Panc1 (cell line): ENCODE measurements around the gene SSBP2. TPM values are rescaled to one million over a fixed set of nuclear protein-coding genes. Genes with fewer than 3 reads are reported as not detected.

Experiments used
- ATAC-seq: fragments of 200-7000 bp; cut with Tn5 transposase; 2 replicates; pipeline ENCODE4 v1.9.1; 2020; ENCODE audit warnings: mild to moderate bottlenecking, moderate library complexity
- BruUV-seq: library from RNA; stranded (reverse); fragments of 400-500 nt; replicated peaks from 2 replicates; lab custom pipeline; 2021; lab: Mats Ljungman, UMichigan
- CTCF ChIA-PET: fragments of 300-600 bp; sonication (Branson Sonifier 250); formaldehyde crosslinking; loops from one replicate; lab custom pipeline; 2022; ENCODE audit warnings: antibody characterized with exemption; lab: Charles Lee
- POLR2A ChIA-PET: fragments of 300-600 bp; sonication (Branson Sonifier 250); formaldehyde crosslinking; loops from one replicate; lab custom pipeline; 2022; ENCODE audit warnings: antibody characterized with exemption; lab: Charles Lee
- DNase-seq: peaks from one replicate; pipeline ENCODE4 v3.0.0-alpha.2; 2010; ENCODE audit warnings: low read depth, low spot score
- H3K27ac ChIP-seq: 2 replicates; pipeline ENCODE4 v1.5.1; 2011; ENCODE audit warnings: mild to moderate bottlenecking, low read length, inconsistent platforms
- H3K27me3 ChIP-seq: fragments of 200-500 bp; sonication (Bioruptor generic); 2 replicates; pipeline ENCODE4 v1.6.0; 2014; ENCODE audit warnings: low read length, inconsistent platforms; ENCODE audit not compliant: control insufficient read depth, insufficient read depth
- H3K36me3 ChIP-seq: fragments of 200-500 bp; sonication (Bioruptor generic); 2 replicates; pipeline ENCODE4 v1.5.1; 2014; ENCODE audit warnings: inconsistent platforms, mild to moderate bottlenecking, low read length, moderate library complexity; ENCODE audit not compliant: control insufficient read depth, insufficient read depth
- H3K4me1 ChIP-seq: 2 replicates; pipeline ENCODE4 v1.5.1; 2011; ENCODE audit warnings: inconsistent platforms, mild to moderate bottlenecking, low read length, moderate library complexity; ENCODE audit not compliant: control insufficient read depth, insufficient read depth
- H3K4me3 ChIP-seq, 2 experiments: 2 replicates each; pipeline ENCODE4 v1.5.1; 2011 to 2012; ENCODE audit warnings: low read depth in 2 of 2, low read length in 2 of 2, mild to moderate bottlenecking in 2 of 2, inconsistent platforms in 1 of 2, moderate library complexity in 1 of 2
- H3K9me3 ChIP-seq: fragments of 200-500 bp; sonication (Bioruptor generic); 2 replicates; pipeline ENCODE4 v1.5.1; 2014; ENCODE audit warnings: low read depth, mild to moderate bottlenecking, inconsistent platforms, low read length, moderate library complexity; ENCODE audit not compliant: control insufficient read depth, insufficient read depth
- CTCF ChIP-seq: fragments of 450-650 bp; IDR thresholded peaks from 2 replicates; pipeline ENCODE4 v1.5.1; 2017; ENCODE audit warnings: mild to moderate bottlenecking
- POLR2AphosphoS5 ChIP-seq: IDR thresholded peaks from 2 replicates; pipeline ENCODE4 v1.6.1; 2012; ENCODE audit warnings: mild to moderate bottlenecking, low read depth, low read length, moderate library complexity
- REST ChIP-seq, 2 experiments: IDR thresholded peaks; 2 replicates each; pipeline ENCODE4 v1.6.1; 2011 to 2012; ENCODE audit warnings: low read depth in 2 of 2, control low read depth in 1 of 2, low read length in 1 of 2, mild to moderate bottlenecking in 1 of 2, moderate library complexity in 1 of 2; ENCODE audit not compliant: insufficient read depth in 1 of 2
- SIN3A ChIP-seq: IDR thresholded peaks from 2 replicates; pipeline ENCODE4 v1.6.1; 2012; ENCODE audit warnings: low read depth, mild to moderate bottlenecking, low read length, moderate library complexity, borderline replicate concordance; ENCODE audit not compliant: insufficient read depth
- TCF7L2 ChIP-seq: IDR thresholded peaks from 2 replicates; pipeline ENCODE4 v1.6.1; 2011; ENCODE audit warnings: mild to moderate bottlenecking, low read depth, low read length, inconsistent platforms
- in situ Hi-C: cut with HindIII; loops from 2 replicates; pipeline ENCODE4 v1.10.0; 2016; ENCODE audit warnings: low sequenced_read_pairs, low pct_unique_long_range_greater_than_20kb
- intact Hi-C: fragments of 100-400 bp; cut with micrococcal nuclease; formaldehyde crosslinking; loops from one replicate; pipeline ENCODE4 v1.10.0; 2022; ENCODE audit not compliant: unreplicated experiment
- total RNA-seq: library from RNA; stranded (reverse); gene quantifications from one replicate; pipeline ENCODE4 v1.2.1, GENCODE V29; 2021; ENCODE audit not compliant: unreplicated experiment

SSBP2 gene
- total RNA-seq, 1 experiment from 2014 or later: 16.3 TPM

DNA sequence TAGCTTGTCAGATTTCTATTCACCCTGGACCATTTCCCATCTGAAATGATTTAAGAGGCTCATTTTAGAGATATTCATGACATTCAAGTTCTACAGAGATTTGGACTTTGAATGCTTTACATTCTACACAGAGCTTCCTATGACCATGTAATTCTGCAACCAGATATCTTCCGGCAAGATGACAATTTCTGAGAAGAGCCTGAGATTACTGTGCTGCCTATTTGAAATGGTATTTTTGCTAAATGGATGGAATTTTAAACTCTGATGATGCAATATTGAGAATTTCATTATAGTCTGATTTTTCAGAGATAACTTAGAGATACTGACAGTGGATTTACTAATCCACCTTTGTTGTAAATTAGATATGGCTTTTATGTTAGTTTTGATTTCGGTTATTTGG lies 341.0 kb downstream of the SSBP2 start:
- Histone ChIP-seq H3K4me3 (no peak overlapping the region), H3K27me3 (no peaks in the 10 kb centered on the region), H3K27ac (no peak overlapping the region), H3K4me1 (no peaks in the 10 kb centered on the region), H3K9me3 (no peaks in the 10 kb centered on the region), H3K36me3 (no peaks in the 10 kb centered on the region)
- TF ChIP-seq SIN3A: no peak
- TF ChIP-seq TCF7L2: no peak
- TF ChIP-seq POLR2AphosphoS5: no peak
- no peak for TF ChIP-seq CTCF
- TF ChIP-seq REST (IDR thresholded peaks at IDR 0.05; ENCODE audit: insufficient read depth in 1 of 2, low read depth in 2 of 2, low read length in 1 of 2): no peak
- intact Hi-C loops: no loop called here
- DNase-seq (no peak), ATAC-seq (no peak)
- BruUV-seq: no TSS peak
- CTCF ChIA-PET: no interaction called here
- POLR2A ChIA-PET: interaction anchor here (0.6 kb wide), 1 partner anchor 50 kb away, joined by 3 read pairs; no protein-coding TSS in a partner anchor
- in situ Hi-C loops: no loop called here

DNA sequence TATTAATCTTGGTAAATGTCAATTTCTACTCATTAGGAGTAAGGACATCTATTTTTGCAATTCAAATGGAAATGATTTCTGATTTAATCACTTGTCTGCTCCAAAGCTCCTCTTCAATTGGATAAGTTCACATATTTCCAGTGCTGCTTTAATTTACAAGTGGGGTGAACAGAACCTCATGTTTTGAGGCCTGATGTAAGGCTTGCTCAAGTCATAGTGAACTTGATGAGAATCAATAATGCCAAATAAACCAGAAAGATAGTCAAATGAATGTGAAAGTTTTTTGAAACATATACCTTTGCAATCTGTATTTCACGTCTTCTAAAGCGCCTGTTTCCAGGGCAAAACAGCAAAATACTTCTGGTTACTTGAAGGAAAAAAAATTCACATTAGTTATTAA lies 341.5 kb downstream of the SSBP2 start:
- POLR2A ChIA-PET: no interaction called here
- H3K27me3 ChIP-seq: no peaks in the 10 kb centered on the region
- no peak overlapping the region for H3K4me3 ChIP-seq
- ATAC-seq (no peak), DNase-seq (no peak)
- no peak overlapping the region for H3K27ac ChIP-seq
- no peaks in the 10 kb centered on the region for H3K36me3 ChIP-seq
- intact Hi-C loops: no loop called here
- no peaks in the 10 kb centered on the region for H3K4me1 ChIP-seq
- no peaks in the 10 kb centered on the region for H3K9me3 ChIP-seq
- TF ChIP-seq TCF7L2 (no peak), POLR2AphosphoS5 (no peak), SIN3A (no peak), CTCF (no peak), REST (IDR thresholded peaks at IDR 0.05; ENCODE audit: insufficient read depth in 1 of 2, low read depth in 2 of 2, low read length in 1 of 2) (no peak)
- BruUV-seq: no TSS peak
- CTCF ChIA-PET: no interaction called here
- in situ Hi-C loops: no loop called here
